Measurements from ENCODE around the gene CCNL2.

GRCh38 chr1:1427820-1428148, 28.6 kb upstream of the CCNL2 start:
- TF ChIP-seq CTCF (IDR thresholded peaks at IDR 0.05; ENCODE audit: low read depth, low read length) (no peak), EZH2phosphoT487 (IDR thresholded peaks at IDR 0.05; ENCODE audit: low read depth) (no peak)
